NCI-H2196 (cell line): ENCODE data around the gene SDR42E2.
A peak's percentile ranks its signal among the peaks of the same experiment; 100 is the strongest.
"Not testable (repeated sequence)": the region's sequence is repeated elsewhere in the genome, so short reads cannot be mapped to it uniquely, and the experiment has no call there.

Source experiments
- DNase-seq: peaks from one replicate; lab custom pipeline; 2025; ENCODE audit not compliant: unreplicated experiment; lab: John Stamatoyannopoulos, UW

The SDR42E2 gene

GRCh38 chr16:22210285-22210684 is 48.0 kb downstream of the SDR42E2 start:
- DNase-seq = no peak

- no peak for DNase-seq
These were observed 48.5 kb downstream of the SDR42E2 start for GRCh38 chr16:22210854-22211253.

DNA sequence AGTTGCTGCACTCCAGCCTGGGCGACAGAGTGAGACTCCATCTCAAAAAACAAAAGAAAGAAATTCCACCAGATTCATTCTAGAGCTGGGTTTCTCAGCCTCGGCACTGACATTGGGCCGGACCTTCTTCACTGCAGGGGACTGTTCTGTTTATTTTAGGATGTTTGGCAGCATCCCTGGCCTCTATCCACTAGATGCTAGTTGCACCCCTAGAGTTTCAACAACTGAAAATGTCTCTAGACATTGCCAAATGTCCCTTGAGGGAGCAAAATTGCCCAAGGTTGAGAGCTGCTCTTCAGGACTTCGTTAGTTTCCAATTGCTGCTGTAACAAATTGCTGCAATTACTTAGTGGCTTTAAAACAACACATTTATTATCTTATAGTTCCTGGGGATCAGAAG is 50.9 kb downstream of the SDR42E2 start:
- DNase-seq = no peak

- DNase-seq = no peak
These were observed 51.5 kb downstream of the SDR42E2 start for GRCh38 chr16:22213801-22214200.

DNA sequence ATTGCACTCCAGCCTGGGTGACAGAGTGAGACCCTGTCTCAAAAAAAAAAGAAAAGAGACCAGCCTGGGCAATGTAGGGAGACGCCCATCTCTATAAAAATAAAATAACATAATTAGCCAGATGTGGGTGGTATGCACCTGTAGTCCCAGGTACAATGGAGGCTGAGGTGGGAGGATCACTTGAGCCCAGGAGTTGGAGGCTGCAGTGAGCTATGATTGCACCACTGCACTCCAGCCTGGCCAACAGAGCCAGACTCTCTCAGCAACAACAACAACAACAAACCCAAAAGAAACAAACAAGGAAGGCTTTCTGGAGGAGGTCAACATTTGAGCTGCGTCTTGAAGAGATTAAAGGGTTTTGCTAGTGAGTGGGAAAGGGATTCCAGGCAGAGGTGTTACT is 52.1 kb downstream of the SDR42E2 start:
- no peak for DNase-seq

DNA sequence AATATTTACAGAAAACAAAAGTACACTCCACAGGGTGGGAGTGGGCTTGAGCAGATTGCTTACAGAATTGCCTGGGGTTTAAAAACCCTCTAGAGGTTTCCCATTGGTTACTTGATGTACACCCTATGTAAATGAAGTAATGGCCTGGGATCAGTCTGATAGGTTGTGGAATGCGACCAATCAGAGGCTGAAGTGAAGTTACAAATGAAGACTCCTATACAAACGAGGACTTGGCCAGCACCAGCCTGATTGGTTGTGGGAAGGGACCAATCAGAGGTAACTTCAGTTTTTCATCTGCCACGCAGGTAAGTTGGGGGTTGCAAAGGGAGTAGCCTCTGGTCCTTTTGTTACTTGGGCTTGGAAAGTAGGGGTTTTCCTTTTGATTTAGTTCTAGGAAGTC is 52.6 kb downstream of the SDR42E2 start:
- DNase-seq = no peak

GRCh38 chr16:22216191-22216831 is 54.0 kb downstream of the SDR42E2 start:
- no peak for DNase-seq

GRCh38 chr16:22216832-22217225 is 54.5 kb downstream of the SDR42E2 start:
- not testable (repeated sequence) for DNase-seq

DNA sequence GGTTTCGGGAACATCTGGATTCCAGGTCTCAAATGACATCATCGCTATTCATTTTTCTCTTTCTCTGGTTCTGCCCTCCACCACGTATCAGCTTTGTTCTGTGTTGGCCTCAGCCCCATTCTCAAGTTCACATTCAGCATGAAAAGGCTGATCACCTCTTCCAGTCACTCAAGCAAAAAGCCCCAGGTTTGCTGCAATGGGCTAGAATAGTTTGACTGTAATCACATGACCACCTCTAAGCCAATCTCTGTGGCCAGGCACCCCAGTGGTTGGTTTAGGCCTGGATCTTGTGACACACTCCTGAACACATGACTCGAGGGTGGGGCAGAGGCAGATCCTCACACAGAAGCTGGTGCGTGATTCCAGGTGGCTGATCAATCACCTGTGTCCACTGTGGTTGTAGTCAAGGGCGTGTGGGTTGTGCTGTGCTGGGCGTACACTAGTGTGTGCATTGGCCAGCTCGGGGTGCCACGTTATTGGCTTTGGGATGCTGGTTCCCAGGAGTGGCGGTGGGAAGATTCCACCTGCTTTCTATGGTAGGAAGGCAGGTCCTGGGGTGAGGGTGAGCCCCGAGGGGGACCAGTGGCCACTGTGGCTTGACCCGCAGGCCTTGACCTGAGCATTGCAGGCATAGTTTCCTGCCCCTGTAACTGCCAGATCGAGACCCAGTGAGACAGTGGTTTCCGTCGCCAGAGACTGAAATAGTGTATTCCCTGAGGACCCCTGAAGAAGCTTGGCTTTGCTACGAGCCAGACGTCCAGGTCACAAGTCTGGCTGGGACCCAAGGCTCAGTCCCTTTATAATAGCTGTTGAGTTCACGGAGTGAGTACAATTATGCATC is 55.8 kb downstream of the SDR42E2 start:
- DNase-seq = no peak

DNA sequence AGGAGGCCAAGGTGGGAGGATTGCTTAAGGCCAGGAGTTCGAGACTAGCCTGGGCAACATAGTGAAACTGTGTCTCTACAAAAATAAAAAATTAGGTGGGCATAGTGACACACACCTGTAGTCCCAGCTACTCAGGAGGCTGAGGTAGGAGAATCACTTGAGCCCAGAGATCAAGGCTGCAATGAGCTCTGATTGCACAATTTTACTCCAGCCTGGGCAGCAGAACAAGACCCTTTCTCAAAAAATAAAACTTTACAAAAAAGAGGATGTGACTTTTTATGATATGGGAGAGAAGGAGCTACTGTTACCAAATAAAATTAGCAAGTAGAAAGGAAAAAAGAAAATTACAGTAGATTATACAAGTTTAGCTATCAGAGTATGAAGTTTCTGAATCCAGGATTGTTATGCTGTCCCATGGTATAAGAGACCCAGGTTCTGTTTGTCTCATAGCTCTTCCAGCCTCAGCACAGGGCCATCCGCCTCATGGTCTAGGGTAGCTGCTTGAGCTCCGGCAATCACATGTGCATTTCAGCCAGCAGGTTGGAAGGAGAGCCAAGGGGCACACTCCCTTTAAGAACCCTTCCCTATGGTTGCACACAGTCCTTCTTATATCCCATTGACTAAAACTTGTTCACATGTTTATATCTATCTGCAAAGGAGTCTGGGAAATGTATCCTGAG is 57.2 kb downstream of the SDR42E2 start:
- DNase-seq = no peak

DNA sequence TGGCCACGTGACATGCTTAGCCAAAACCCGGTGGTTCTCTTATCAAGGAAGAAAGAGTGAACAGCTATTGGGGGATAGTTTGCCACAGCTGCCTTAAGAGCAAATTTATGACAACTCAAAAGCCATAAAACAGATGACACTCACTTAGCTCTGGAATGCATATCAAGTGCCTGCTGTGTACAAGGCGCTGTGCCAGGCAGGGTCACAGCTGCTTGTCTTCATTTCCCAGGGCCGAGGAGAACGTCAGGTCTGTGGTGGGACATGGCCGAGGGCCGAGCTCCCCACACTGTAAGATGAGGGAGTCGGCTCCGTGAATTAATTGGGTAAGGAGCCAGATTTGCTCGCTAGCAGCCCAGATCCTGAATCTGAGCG is 57.7 kb downstream of the SDR42E2 start:
- no peak for DNase-seq

DNA sequence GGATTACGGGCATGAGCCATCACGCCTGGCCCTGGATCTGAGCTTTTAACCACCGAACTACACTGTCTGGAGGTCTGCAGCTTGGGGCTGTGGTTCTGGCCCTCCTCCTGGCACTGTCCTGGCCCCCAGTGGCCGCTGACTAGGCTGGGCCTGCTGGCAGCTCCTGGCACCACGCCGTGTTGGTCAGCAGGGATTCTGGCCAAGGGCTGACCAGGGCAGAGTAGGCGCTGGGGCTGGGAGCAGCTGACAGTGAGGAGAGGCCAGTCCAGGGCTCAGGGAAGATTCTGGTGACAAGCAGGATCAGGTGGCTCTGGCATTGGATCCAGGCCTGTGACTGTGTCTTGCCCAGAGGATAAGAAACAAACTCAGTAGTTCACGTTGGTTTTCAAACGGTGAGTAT is 58.4 kb downstream of the SDR42E2 start:
- no peak for DNase-seq

- no peak for DNase-seq
These were observed 59.7 kb downstream of the SDR42E2 start for GRCh38 chr16:22222006-22222405.

GRCh38 chr16:22222998-22223397 is 60.7 kb downstream of the SDR42E2 start:
- DNase-seq = no peak

DNA sequence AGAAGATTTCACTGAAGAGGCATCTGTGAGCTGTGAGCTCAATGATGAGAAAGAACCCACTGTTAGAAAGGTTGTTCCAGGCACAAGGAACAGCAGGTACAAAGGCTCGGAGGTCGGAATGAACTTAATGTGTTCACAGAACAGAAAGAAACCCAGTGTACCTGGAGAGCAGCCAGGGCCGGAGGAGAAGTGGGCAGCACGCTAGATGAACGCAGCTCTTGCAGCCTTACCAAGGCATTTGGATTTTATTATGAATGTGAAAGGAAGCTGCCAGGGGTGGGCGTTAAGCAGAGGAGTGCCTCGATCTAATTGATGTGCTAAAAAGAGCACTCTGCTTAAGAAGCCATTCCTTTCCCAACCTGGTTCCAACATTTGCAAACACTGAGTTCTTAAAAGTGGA is 62.8 kb downstream of the SDR42E2 start:
- no peak for DNase-seq

DNA sequence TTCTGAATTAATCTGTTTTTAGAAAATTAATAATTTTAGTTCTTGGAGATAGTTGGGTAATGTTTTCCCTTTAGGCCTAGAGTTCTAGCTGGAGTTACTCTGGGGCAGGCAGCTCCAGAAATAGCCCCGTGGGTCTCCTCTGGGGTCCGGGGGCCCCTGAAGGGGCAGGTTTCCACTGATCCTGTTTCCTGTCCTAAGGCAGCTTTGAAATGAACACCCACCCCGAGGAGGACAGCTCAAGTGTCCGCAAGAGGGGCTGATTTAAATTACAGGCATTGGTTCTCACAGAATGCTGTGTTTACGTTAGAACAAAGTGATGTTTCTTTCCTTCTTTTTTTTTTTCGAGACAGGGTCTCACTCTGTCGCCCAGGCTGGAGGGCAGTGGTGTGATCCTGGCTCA is 67.6 kb downstream of the SDR42E2 start:
- no peak for DNase-seq

DNA sequence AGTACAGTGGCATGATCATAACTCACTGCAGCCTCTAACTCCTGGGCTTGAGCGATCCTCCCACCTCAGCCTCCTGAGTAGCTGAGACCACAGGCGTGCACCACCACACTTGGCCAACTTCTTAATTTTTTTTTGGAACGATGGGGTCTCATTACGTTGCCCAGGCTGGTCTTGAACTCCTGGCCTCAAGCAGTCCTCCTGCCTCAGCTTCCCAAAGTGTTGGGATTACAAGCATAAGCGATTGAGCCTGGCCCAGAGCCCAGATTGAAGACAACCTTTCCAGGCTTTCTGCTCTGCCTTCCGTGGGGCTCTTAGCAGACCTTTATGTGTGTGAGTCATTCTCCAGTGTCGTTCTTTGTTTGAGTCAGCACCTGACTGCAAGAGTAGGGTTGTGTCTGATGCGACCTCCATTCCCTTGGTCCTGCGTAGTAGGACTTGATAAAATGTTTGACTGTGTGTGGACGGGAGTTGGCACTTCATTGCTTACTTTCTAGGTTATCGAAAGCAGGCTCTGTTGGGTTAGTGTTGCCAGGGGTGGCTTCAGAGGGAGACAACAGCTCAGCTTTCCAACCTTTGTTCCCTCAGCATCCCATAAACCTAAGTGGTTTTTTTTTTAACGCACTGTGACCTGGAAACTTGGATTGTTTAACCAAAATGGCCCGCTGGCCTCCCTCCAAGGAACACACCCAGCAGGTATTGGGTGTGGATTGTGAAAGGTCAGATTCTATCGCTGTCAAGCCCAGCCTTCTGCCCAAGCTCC is 70.2 kb downstream of the SDR42E2 start:
- DNase-seq = peak; percentile 88

GRCh38 chr16:22233037-22233372 is 70.7 kb downstream of the SDR42E2 start:
- no peak for DNase-seq

DNA sequence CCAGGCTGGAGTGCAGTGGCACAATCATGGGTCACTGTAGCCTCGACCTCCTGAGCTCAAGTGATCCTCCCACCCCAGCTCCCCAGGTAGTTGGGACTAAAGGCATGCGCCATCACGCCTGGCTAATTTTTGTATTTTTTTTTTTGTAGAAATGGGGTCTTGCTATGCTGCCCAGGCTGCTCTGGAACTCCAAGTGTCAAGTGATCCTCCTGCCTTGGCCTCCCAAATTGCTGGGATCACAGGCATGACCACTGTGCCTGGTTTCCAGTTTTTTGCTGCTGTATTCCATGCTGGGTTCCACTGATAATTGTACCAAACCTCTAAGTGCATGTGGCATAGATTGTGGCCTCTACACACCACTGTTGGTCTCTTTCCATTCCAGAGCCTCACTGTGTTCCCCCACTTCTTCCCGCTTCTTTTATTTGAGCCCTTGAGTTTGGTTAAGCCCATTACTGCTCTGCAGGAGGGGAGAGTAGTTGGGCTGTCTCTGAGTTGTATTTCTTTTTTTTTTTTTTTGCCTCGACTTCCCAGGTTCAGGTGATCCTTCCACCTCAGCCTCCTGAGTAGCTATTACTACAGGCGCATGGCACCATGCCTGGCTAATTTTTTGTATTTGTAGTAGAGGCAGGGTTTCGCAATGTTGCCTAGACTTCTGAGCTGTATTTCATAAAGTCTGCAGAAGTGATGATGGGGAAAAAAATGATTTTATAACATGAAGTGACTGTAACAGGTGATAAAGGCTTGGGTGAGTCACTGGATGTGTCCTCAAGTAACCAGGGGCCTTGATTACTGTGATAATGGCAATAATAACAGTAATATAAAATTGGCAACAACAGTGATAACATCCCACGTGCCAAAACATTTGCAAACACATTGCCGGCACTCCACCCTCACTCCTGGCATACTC is 73.8 kb downstream of the SDR42E2 start:
- DNase-seq = no peak

DNA sequence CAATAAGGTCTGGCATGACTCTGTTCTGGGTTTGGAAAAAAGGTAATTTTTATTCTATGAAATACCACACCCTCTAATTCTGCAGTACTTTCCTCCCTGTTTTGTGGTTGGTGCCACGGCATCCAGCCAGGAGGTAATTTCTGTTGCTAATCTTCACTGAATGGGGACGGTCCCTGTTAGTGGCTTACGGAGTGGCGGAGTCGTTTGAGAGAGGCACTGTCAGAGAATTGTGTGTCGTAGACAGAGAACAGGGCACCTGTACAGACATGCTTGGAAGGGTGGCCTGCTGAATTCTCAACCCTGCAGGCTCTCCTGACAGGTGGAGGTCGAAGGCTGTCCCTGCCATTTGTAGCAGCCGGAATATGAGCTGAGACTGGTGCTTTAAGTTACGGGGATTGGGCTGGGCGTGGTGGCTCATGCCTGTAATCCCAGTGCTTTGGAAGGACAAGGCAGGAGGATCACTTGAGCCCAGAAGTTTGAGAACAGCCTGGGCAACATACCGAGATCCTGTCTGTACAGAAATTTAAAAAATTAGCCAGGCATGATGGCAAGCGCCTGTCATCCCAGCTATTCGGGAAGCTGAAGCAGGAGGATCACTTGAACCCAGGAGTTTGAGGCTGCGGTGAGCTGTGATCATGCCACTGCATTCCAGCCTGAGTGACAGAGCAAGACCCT is 77.0 kb downstream of the SDR42E2 start:
- DNase-seq = no peak
